Suprapubic skin (tissue), 4 donors: Measurements from ENCODE around the gene HEXIM1. TPM values are rescaled to one million over a fixed set of nuclear protein-coding genes. Genes with fewer than 3 reads are reported as not detected.
A peak's percentile ranks its signal among the peaks of the same experiment; 100 is the strongest.

Experiments
- DNase-seq, 2 donors: peaks; one replicate each; pipeline ENCODE4 v3.0.0-alpha.2; 2019; ENCODE audit warnings: low spot score in 2 of 2
- H3K27ac ChIP-seq: fragments of 200-600 bp; sonication (generic); one replicate; pipeline ENCODE4 v1.5.1; 2019
- H3K27me3 ChIP-seq: fragments of 200-600 bp; sonication (generic); one replicate; pipeline ENCODE4 v1.5.1; 2019
- H3K36me3 ChIP-seq: fragments of 200-600 bp; sonication (generic); one replicate; pipeline ENCODE4 v1.5.1; 2019
- H3K4me1 ChIP-seq: fragments of 200-600 bp; sonication (generic); one replicate; pipeline ENCODE4 v1.5.1; 2019
- H3K4me3 ChIP-seq: fragments of 200-600 bp; sonication (generic); one replicate; pipeline ENCODE4 v1.5.1; 2019; ENCODE audit warnings: mild to moderate bottlenecking
- H3K9me3 ChIP-seq: fragments of 200-600 bp; sonication (generic); one replicate; pipeline ENCODE4 v1.5.1; 2019
- CTCF ChIP-seq, 2 donors: fragments of 200-600 bp in 1 of 2; fragments of 450-650 bp in 1 of 2; sonication (generic) in 1 of 2; IDR thresholded peaks; one replicate each; pipeline ENCODE4 v1.5.1; 2016 to 2019; ENCODE audit warnings: antibody characterized with exemption in 2 of 2, mild to moderate bottlenecking in 1 of 2, moderate library complexity in 1 of 2
- EP300 ChIP-seq: sonication (generic); formaldehyde crosslinking; IDR thresholded peaks from one replicate; pipeline ENCODE4 v1.6.1; 2017; ENCODE audit warnings: antibody characterized with exemption
- POLR2A ChIP-seq, 2 donors: fragments of 450-650 bp; IDR thresholded peaks; one replicate each; pipeline ENCODE4 v1.6.1; 2017; ENCODE audit warnings: antibody characterized with exemption in 2 of 2, mild to moderate bottlenecking in 2 of 2, moderate library complexity in 2 of 2
- POLR2AphosphoS5 ChIP-seq, 3 donors: sonication (generic); formaldehyde crosslinking; IDR thresholded peaks; one replicate each; pipeline ENCODE4 v1.6.1; 2017; ENCODE audit warnings: antibody characterized with exemption in 3 of 3
- WGBS: methylation state at CpG from one replicate; pipeline ENCODE4 v1.1.5; 2018; 5-methylcytosine and 5-hydroxymethylcytosine counted together
- total RNA-seq, 4 donors: library from RNA; depleted of rRNA; stranded (reverse); fragments of >200 nt; gene quantifications; one replicate each; pipeline ENCODE4 v1.1.0, GENCODE V29; 2016

Gene HEXIM1
- total RNA-seq, 4 donors from 2014 or later = 23.1 to 35.6 (median 27.8) TPM

- WGBS = 31% methylated on average over 6 of the region's 40 CpGs
Measured at GRCh38 chr17:45135192-45135977, 12.9 kb upstream of the HEXIM1 start, which contains the start of gene ACBD4. ACBD4 (plus strand) TSS chr17:45135687; CDS start chr17:45136145, 458 bp downstream.

GRCh38 chr17:45135978-45136791 lies 12.1 kb upstream of the HEXIM1 start:
- DNase-seq = peak in 1 of 2 donors; percentile 80
- peak overlapping the region; percentile 79 for H3K27ac ChIP-seq
- H3K9me3 ChIP-seq = no peaks in the 10 kb centered on the region
- H3K27me3 ChIP-seq = no peaks in the 10 kb centered on the region
- no peak for TF ChIP-seq POLR2A (IDR thresholded peaks at IDR 0.05)
- no peak for TF ChIP-seq POLR2AphosphoS5 (IDR thresholded peaks at IDR 0.05)
- no peak for TF ChIP-seq EP300
- TF ChIP-seq CTCF (IDR thresholded peaks at IDR 0.05) = no peak
- peaks cover 28% of the 10 kb centered on the region for H3K4me1 ChIP-seq
- 38% methylated on average over 21 of the region's 21 CpGs for WGBS
- H3K36me3 ChIP-seq = no peaks in the 10 kb centered on the region
- H3K4me3 ChIP-seq = peak overlapping the region; percentile 86

More at GRCh38 chr17:45135192-45135977, 12.9 kb upstream of the HEXIM1 start, which contains the start of gene ACBD4:
- Histone ChIP-seq H3K4me1 (peaks cover 36% of the 10 kb centered on the region), H3K27me3 (no peaks in the 10 kb centered on the region), H3K9me3 (no peaks in the 10 kb centered on the region), H3K36me3 (no peaks in the 10 kb centered on the region), H3K27ac (peak within 1 kb of the TSS; percentile 79), H3K4me3 (peak within 1 kb of the TSS; percentile 86)
- TF ChIP-seq EP300 = no peak
- TF ChIP-seq POLR2AphosphoS5 (IDR thresholded peaks at IDR 0.05) = peak in 2 of 3 donors; percentile 90 to 97
- peak in 1 of 2 donors; percentile 23 for TF ChIP-seq POLR2A (IDR thresholded peaks at IDR 0.05)
- TF ChIP-seq CTCF (IDR thresholded peaks at IDR 0.05) = peak; percentile 99 to 100
- DNase-seq = peak; percentile 97 to 98

GRCh38 chr17:45136846-45137560 lies 11.3 kb upstream of the HEXIM1 start:
- Histone ChIP-seq H3K4me1 (peaks cover 20% of the 10 kb centered on the region), H3K27me3 (no peaks in the 10 kb centered on the region), H3K27ac (no peak overlapping the region), H3K4me3 (no peak overlapping the region), H3K36me3 (no peaks in the 10 kb centered on the region), H3K9me3 (no peaks in the 10 kb centered on the region)
- no peak for DNase-seq
- WGBS = 65% methylated on average over 3 of the region's 12 CpGs
- TF ChIP-seq POLR2AphosphoS5 (IDR thresholded peaks at IDR 0.05) = no peak
- no peak for TF ChIP-seq POLR2A (IDR thresholded peaks at IDR 0.05)
- no peak for TF ChIP-seq CTCF (IDR thresholded peaks at IDR 0.05)
- TF ChIP-seq EP300 = no peak

- 83% methylated on average over 11 of the region's 11 CpGs for WGBS
Measured at GRCh38 chr17:45137561-45138305, 10.5 kb upstream of the HEXIM1 start.

More at GRCh38 chr17:45137561-45138305, 10.5 kb upstream of the HEXIM1 start:
- Histone ChIP-seq H3K4me3 (no peak overlapping the region), H3K4me1 (peaks cover 18% of the 10 kb centered on the region), H3K27ac (no peak overlapping the region), H3K9me3 (no peaks in the 10 kb centered on the region), H3K36me3 (no peaks in the 10 kb centered on the region), H3K27me3 (no peaks in the 10 kb centered on the region)
- no peak for TF ChIP-seq EP300
- no peak for TF ChIP-seq CTCF (IDR thresholded peaks at IDR 0.05)
- TF ChIP-seq POLR2AphosphoS5 (IDR thresholded peaks at IDR 0.05) = no peak
- no peak for TF ChIP-seq POLR2A (IDR thresholded peaks at IDR 0.05)
- no peak for DNase-seq
